ENCODE results near the gene LRRN2. TPM values are rescaled to one million over a fixed set of nuclear protein-coding genes. Genes with fewer than 3 reads are reported as not detected.

Gene LRRN2
- total and polyA plus RNA-seq, 9 of the 15 experiments (the other 6 are each of a cell fraction or from before 2014, with no cell fraction given) = 0.05 TPM; not detected in 8

- TF ChIP-seq CUX1 (CRISPR knock-in tag; IDR thresholded peaks at IDR 0.05) (0 out of 2 replicates have a peak, but pooled peaks have one; percentile 27), HDAC1 (IDR thresholded peaks at IDR 0.05) (peak in 1 of 2 experiments; percentile 91; a peak in 2 of 4 replicates), MAFF (IDR thresholded peaks at IDR 0.05; ENCODE audit: low read length) (peak; percentile 99), ZNF644 (tag; IDR thresholded peaks at IDR 0.05; ENCODE audit: low read depth) (peak; percentile 89), SMAD1 (IDR thresholded peaks at IDR 0.05; ENCODE audit: low read depth, low read length, partially characterized antibody) (no peak), NEUROD1 (IDR thresholded peaks at IDR 0.05; ENCODE audit: borderline replicate concordance, low read depth, low read length, partially characterized antibody) (peak; percentile 49), MTA3 (IDR thresholded peaks at IDR 0.05; ENCODE audit: borderline replicate concordance) (peak; percentile 45; the same call in 1 of the 2 replicates), ZNF766 (CRISPR knock-in tag; conservative IDR thresholded peaks at IDR 0.05) (peak; percentile 98), ELF1 (tag; IDR thresholded peaks at IDR 0.05) (peak; percentile 75), PHF21A (IDR thresholded peaks at IDR 0.05; ENCODE audit: borderline replicate concordance, low read depth) (no peak), NFE2 (IDR thresholded peaks at IDR 0.05; ENCODE audit: low read depth) (peak; percentile 100), KLF6 (CRISPR knock-in tag; IDR thresholded peaks at IDR 0.05; ENCODE audit: borderline replicate concordance) (peak; percentile 47; the same call in 1 of the 2 replicates), ZNF277 (CRISPR knock-in tag; IDR thresholded peaks at IDR 0.05; ENCODE audit: borderline replicate concordance) (no peak), CREB5 (CRISPR knock-in tag; IDR thresholded peaks at IDR 0.05) (no peak), ZNF436 (CRISPR knock-in tag; IDR thresholded peaks at IDR 0.05) (no peak), CREB1 (IDR thresholded peaks at IDR 0.05) (no peak), CREB1 (CRISPR knock-in tag; IDR thresholded peaks at IDR 0.05) (no peak; the same call in 1 of the 2 replicates), IRF1 (CRISPR knock-in tag; IDR thresholded peaks at IDR 0.05; ENCODE audit: borderline replicate concordance) (peak; percentile 89; the same call in 1 of the 2 replicates), NR2C2 (CRISPR knock-in tag; IDR thresholded peaks at IDR 0.05) (no peak), NR2C2 (tag; IDR thresholded peaks at IDR 0.05) (peak; percentile 31; the same call in 1 of the 2 replicates)
Observed at GRCh38 chr1:204647114-204647804, 38.3 kb downstream of the LRRN2 start (continued).

Data from K562 (cell line).